ENCODE results near the gene NWD2.

- TF ChIP-seq, protein P1, sequence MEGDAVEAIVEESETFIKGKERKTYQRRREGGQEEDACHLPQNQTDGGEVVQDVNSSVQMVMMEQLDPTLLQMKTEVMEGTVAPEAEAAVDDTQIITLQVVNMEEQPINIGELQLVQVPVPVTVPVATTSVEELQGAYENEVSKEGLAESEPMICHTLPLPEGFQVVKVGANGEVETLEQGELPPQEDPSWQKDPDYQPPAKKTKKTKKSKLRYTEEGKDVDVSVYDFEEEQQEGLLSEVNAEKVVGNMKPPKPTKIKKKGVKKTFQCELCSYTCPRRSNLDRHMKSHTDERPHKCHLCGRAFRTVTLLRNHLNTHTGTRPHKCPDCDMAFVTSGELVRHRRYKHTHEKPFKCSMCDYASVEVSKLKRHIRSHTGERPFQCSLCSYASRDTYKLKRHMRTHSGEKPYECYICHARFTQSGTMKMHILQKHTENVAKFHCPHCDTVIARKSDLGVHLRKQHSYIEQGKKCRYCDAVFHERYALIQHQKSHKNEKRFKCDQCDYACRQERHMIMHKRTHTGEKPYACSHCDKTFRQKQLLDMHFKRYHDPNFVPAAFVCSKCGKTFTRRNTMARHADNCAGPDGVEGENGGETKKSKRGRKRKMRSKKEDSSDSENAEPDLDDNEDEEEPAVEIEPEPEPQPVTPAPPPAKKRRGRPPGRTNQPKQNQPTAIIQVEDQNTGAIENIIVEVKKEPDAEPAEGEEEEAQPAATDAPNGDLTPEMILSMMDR (IDR thresholded peaks at IDR 0.05), result no peak
- no peak for TF ChIP-seq POLR2A (IDR thresholded peaks at IDR 0.05)
Observed at GRCh38 chr4:37490391-37491347, 246.1 kb downstream of the NWD2 start.

Data from testis (tissue), 2 donors.